C1 segment of cervical spinal cord (tissue), 14 donors: ENCODE data around the gene PCDH9.

ENCODE experiments used
- DNase-seq, 14 donors: peaks; one replicate each; lab custom pipeline; 2025; lab: John Stamatoyannopoulos, UW

PCDH9 gene

DNA sequence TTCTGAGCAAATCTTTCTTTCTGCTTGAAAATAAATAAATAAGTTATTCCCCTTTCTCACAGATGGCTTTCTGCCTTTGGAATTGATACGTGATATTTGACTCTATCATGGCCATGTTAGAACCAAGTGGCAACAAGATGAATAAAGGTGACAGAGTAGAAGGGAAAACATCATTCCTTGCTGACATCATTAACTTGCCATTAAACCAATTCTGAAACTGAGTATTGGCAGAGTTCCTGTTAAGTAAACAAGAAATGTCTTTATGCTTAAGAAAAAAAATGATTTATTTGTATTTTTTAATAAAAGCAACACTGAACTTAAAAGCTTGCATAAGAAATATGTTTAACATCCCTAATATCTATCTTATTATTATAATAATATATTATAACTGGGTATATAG lies 828.1 kb downstream of the PCDH9 start:
- no peak for DNase-seq

DNA sequence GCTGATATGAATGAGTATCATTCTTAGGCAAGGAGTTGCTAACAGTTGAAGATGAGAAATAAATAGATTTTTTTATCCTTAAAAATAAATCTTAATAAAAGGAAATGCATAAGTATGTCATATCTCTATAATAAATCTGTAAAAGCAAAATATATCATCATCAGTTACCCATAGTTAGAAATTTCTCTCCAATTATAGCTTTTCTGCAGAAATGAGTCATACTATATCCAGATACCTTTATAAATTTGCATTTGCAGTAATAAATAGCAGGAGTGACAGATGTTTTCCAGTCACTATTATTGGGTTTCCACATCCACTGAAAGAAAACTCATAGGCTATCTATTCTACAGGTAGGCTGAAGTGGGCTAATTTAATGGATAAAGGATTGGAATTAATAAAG lies 829.8 kb downstream of the PCDH9 start:
- DNase-seq: no peak

DNA sequence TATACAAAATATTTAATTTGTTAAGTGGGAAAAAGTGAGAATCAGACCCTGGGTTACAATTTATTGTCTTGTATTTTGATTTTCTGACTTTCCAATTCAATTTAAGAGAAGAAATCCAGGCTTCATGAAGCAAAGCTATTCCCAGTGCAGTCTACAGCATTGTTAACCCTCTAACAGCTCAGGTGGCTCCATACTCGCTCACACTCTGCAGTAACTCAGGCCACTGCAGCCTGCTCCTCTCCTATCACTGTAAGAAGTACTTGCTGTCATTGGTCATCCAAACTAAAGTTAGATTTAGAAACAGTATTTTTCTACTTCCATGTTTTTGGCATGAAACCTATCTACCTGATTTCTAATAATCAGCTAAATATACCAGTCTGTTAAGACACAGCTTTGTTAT lies 830.3 kb downstream of the PCDH9 start:
- DNase-seq: no peak

- no peak for DNase-seq
These were observed 833.0 kb downstream of the PCDH9 start for GRCh38 chr13:66397133-66397532.

GRCh38 chr13:66391322-66391721 lies 838.8 kb downstream of the PCDH9 start:
- DNase-seq: no peak

DNA sequence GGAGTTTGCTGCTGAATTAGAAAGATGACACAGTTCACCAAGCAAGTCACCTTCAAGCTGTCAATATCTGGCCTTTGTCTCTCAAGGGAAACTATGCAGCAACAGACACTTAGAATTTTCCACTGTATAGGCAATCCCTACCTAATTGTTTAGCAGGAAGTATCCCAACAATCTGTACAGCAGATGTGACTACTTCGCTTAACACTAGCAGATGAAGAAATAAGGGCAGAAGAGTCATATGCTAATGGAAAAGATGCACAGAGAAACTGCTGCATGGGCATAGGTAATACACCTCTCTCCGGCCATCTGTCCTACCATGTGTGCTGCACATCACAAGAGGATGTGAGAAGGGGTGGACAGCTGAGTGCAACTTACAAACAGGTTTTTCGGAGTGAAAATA lies 851.2 kb downstream of the PCDH9 start:
- DNase-seq: no peak

- DNase-seq: no peak
These were observed 852.6 kb downstream of the PCDH9 start for GRCh38 chr13:66377569-66377968.

- no peak for DNase-seq
These were observed 854.4 kb downstream of the PCDH9 start for GRCh38 chr13:66375756-66376155.

GRCh38 chr13:66369666-66370065 lies 860.5 kb downstream of the PCDH9 start:
- no peak for DNase-seq

DNA sequence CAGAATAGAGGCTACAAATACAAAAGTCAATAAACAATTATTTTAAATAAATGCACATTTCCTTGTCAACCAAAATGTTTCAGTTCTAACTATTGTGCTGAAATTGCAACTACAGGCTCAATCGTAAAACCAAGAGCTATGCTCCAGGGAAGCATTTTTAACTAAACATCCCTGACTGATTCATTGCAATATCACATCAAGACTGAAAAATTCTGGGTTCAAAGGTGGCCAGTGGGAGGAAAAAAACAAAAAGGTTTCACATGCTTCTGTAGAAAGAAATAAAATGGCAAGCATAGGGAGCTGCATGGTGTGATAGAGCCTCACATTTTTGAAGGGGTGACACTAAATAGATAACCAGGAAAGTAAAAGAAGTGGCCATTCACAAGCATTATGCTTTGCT lies 862.8 kb downstream of the PCDH9 start:
- DNase-seq: no peak

DNA sequence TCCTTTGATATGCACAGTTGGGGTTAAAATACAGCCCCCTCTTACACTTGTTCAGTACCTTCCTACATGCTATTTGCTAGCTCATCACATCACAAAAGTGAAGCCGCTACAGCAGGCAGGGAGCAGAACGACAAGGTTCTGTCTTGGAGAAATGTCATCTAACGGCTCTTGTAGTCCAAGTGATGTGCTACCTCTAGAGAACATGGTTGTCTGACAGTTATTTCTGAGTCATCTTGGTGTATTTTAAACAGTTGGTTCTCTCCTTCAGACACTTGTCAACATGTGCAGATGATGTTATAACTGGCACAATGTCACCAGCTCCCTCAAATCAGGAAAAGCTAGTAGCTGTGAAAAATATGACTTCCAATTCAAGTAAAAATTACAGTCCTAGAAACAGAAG lies 865.0 kb downstream of the PCDH9 start:
- DNase-seq: no peak

GRCh38 chr13:66364346-66364745 lies 865.8 kb downstream of the PCDH9 start:
- no peak for DNase-seq

- no peak for DNase-seq
These were observed 867.7 kb downstream of the PCDH9 start for GRCh38 chr13:66362485-66362884.

- DNase-seq: no peak
These were observed 870.1 kb downstream of the PCDH9 start for GRCh38 chr13:66359910-66360552.

- no peak for DNase-seq
These were observed 870.7 kb downstream of the PCDH9 start for GRCh38 chr13:66359393-66359792.

GRCh38 chr13:66358564-66358963 lies 871.6 kb downstream of the PCDH9 start:
- no peak for DNase-seq

DNA sequence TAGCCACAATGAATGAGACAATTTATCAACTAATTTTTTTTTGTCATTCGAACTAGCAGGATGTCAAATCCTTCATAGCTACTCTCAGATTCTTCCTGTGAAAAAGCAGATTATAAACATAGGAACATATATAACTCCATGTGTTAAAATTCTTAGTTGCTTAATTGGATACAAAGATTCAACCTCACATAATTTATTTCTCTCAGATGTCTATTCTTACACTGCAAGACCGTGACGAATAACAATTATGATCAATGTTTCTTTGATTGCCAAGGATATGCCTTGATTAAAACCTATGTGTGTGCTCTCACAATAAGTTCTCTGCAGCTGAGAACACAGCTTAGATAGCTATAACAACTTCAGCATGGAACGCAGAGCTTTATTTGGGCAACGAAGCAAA lies 872.7 kb downstream of the PCDH9 start:
- no peak for DNase-seq

GRCh38 chr13:66354879-66355751 lies 875.0 kb downstream of the PCDH9 start:
- DNase-seq: no peak

DNA sequence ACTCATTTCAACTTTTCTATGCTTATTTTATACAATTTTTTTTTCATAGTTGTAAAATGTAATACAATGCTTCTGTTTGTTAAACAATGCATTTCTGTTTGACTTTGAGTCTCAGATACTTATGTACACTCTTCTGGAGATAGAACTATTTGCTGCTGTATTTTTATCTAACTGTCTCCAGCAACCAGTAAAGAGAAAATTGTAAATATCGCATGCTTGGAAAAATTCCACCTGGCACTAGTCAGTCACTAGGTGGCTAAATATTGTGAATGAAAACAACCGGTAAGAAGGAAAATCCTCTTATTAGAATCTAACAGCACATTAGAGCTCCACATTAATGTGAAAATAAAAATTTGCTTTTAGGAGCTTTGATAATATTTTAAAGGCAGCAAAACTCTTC lies 876.5 kb downstream of the PCDH9 start:
- no peak for DNase-seq

DNA sequence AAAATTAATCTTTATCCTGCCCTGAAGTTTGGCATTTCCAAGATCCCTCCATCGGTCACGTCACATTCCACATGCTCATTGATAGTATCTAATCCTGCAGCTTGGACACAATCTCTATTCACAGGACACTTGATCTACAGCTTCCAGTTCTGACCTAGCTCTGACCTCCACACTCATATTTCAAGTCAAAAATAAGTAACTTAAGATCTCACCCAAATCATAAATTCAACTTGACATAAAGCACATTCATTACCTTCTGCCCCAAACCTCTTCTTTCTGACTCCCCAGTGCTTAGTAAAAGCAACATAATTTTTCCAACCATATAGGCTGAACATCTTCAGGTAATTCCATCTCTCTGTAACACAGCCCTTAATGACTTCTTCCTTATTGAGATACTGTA lies 880.2 kb downstream of the PCDH9 start:
- no peak for DNase-seq

DNA sequence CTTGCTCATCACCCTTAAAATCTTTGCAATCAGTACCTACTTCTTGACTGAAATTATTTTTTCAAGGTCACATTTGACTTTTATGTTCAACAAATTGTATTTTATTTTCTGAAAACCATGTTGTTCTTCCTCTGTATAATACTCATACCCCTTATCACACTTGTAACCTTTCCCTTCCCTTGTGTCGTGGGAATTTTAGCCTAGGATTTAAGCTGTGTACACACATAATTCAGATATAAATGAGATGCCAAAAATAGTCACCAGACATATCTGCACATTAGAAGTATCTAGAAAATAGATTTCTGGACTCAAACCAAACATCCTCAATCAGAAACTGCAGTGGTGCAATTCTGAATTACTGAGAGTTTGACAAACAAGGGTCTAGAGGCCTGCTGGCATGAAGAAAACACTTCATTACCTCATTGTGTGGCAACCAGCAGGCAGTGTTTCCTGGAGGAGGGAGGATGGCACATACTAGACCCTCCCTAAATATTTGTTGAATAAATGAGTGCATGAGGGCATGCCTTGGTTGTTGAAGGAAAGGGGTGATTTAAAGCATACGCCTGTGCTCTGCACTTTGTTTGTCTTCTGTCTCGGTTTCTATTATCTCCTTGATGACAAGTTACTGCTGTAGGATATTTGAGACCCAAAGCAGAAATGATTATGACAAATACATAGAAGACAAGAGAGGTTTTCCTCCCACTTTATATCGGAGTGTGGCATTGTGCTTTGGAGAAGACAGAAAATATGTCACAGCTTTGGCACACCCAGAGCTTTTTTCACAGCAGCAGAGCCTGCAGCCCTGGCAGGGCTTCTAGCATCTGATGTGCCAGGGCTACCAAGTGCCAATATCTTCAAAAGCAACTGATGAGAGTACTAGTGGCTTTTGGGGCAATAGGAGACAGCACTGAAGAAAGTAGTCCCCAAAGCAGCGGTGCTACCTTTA lies 881.1 kb downstream of the PCDH9 start:
- DNase-seq: peak in 4 of 14 donors; percentile 5 to 23 (median 14)

- DNase-seq: no peak
These were observed 882.5 kb downstream of the PCDH9 start for GRCh38 chr13:66347486-66348117.
